GM19351 (cell line): ENCODE measurements around the gene IFTAP.
"Not testable (repeated sequence)": the region's sequence is repeated elsewhere in the genome, so short reads cannot be mapped to it uniquely, and the experiment has no call there.

ENCODE experiments used
- ATAC-seq: cut with Tn5 transposase; IDR thresholded peaks from one replicate; pipeline ENCODE4 v1.9.1; 2021; ENCODE audit warnings: mild to moderate bottlenecking, moderate library complexity; ENCODE audit not compliant: unreplicated experiment

The IFTAP gene

GRCh38 chr11:36635066-36635862, 41.0 kb downstream of the IFTAP start:
- no peak for ATAC-seq

DNA sequence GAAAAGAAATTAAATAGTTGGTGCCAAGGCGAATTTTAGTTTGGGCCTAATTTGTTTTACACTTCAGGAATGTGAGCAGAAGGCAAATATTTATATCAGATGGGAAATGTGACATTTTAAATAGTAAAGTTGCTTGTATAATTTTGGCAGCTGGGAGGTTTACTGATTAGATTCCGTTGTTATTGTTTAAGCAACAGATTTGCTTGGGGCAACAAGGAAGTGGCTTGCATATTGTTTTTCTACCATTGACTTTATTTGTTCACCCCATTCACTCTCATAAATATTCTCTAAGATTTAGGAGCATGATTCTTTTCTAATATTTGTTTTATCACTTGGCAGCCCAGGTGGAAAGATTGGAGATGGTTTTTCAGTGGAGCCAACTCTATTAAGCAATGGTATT, 44.3 kb downstream of the IFTAP start:
- no peak for ATAC-seq

GRCh38 chr11:36657610-36658267, 63.4 kb downstream of the IFTAP start:
- no peak for ATAC-seq

- ATAC-seq, result not testable (repeated sequence)
Observed at GRCh38 chr11:36661359-36661758, 67.1 kb downstream of the IFTAP start.

DNA sequence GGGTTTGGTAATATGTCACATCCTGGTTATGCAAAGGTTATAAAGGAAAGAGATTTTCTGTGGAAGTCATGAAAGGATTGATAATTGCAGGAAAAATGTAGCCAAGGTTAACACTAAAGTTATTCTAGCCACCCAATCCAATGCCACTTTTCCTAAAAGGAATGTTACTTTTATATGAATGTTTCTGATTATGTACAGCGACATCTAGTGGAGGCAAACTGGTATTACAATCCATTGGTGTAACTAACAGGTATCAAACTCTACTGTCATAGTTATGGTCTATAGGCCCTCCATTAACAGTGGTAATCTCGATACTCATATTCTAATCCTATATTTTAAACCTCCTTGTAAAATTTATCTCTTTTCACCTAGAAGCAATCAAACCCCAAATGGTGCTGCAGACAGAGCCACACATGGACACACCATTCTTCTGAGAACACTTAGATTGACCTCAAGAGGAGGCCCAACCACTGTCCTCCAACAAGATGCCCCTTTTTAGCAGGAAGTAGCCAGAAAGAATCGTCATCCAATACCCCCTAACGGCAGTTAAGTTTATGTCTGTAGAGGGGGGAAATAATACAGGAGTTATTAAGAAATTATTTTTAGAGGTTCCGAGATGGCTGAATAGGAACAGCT, 78.6 kb downstream of the IFTAP start:
- no peak for ATAC-seq

GRCh38 chr11:36679547-36679946, 85.2 kb downstream of the IFTAP start:
- ATAC-seq, result not testable (repeated sequence)

DNA sequence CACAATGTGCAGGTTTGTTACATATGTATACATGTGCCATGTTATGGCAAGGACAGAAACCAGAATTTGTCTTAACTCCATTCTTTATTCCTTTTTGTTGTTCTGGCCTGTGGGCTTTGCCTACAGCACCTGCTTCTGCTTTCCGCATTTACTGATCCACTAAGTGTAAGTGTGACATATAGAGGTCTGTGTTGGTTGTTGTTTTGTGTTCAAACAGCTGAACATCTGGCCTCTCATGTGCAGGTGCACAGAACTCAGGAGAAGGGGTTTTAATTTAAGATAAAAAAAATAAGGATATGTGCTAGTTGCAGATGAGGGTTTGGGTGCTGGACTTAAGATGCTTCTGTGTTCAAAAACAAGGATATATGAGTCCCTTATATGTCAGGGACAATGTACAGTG, 89.5 kb downstream of the IFTAP start:
- no peak for ATAC-seq

GRCh38 chr11:36684840-36685801, 90.8 kb downstream of the IFTAP start:
- peak; percentile 88 for ATAC-seq

- no peak for ATAC-seq
Observed at GRCh38 chr11:36688132-36688531, 93.8 kb downstream of the IFTAP start.

- no peak for ATAC-seq
Observed at GRCh38 chr11:36688571-36689291, 94.4 kb downstream of the IFTAP start.

DNA sequence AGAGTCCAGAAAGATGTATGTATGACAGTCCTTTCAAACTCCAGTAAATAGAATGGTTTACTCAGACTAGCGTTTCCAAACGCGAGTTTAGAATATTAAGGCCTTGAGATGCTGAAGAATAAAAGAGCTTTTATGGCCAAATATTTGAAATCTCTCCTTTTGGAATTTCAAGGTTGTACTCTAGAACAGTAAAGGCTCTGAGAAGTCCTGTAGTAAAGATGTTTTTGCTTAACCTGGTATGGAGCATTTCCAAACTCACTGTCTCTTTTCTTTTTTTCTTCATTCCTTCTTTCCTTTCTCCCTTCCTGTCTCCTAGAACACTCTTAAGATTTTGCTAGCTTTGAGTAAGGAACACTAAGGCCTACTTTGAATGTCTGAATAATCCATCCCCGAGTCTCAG, 95.1 kb downstream of the IFTAP start:
- no peak for ATAC-seq

DNA sequence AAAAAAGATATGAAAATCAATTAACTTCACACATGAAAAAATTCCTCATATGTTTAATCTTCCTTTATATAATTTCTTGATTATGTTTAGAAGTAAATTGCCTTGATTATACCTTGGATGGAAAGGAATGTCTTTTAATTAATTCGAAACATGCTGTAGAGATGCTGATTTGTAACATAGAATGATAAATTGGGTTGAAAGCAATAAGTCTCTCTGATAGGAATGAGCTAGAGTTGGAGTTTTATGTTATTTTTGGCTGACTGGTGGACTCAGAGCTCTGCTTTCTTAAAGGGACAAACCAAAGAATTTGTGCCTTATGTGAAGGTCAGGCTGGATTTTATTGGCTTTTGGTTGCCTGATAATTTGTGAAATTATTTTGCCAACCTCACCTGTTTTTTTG, 98.4 kb downstream of the IFTAP start:
- no peak for ATAC-seq

DNA sequence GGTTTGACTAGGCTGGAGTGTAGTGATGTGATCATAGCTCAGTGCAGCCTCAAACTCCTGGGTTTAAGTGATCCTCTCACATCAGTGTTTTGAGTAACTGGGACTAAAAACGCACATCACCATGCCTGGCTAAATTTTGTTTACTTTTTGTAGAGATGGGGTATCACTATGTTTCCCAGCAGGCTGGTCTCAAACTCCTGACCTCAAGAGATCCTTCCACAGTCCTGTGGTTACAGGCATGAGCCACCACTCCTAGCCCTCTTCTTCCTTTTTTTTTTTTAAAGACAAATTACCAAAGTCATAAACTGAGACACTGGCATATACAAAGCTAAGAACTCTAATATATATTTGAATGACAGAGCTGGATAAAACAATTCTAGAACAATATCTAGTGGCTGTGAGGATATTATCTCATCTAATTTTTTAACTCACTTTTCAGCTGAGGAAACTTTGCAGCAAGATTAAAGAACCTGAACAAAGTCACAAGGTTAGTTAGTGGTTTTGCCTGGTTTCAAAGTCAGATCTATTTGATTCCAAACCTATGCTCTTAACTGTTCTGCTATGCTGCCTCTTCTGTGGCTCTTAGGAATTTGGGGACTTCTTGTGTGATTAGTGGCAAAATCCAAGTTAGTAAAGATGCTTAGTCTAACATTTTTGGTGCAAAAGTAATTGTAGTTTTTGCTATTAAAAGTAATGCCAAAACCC, 99.0 kb downstream of the IFTAP start:
- no peak for ATAC-seq

GRCh38 chr11:36695111-36695510, 100.8 kb downstream of the IFTAP start:
- no peak for ATAC-seq

DNA sequence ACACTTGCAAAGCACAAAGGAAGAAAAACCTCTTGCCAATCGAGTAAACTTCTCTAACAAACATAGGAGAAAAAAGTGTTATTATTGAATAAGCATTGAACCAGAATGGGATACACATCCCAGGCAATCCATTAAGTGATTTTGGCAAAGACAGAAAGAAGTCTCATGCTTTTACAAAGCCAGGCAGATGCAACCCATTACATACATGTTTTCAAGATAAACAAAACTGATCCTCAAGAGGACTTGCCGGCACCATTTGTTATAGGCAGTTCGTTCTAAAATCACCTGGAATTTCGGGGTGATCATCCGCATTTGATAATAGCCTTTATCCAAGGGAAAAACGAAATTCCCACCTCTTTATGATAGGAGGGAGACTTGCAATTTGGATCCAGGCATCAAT, 101.3 kb downstream of the IFTAP start:
- no peak for ATAC-seq

- no peak for ATAC-seq
Observed at GRCh38 chr11:36696550-36696949, 102.2 kb downstream of the IFTAP start.

GRCh38 chr11:36699271-36699670, 105.0 kb downstream of the IFTAP start:
- ATAC-seq, result no peak

DNA sequence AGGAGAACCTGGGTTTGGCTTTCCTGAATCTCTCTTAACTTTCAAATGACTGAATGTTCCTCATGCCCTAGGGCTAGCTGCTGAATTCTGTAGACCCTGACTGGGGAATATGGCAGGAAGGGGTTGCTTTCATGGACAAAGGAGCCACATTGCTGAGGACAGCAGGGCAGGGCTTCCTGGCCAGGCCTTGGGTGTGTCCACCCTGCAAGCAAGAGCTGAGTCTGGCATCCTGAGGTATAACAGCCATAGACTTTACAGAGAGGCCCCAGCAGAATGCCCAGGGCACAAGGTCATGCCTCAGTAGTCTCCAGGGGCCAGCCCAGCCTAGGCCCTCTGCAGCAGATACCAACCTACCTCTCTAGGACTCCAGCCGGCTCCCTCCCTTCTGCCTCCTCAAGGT, 105.9 kb downstream of the IFTAP start:
- ATAC-seq, result no peak

DNA sequence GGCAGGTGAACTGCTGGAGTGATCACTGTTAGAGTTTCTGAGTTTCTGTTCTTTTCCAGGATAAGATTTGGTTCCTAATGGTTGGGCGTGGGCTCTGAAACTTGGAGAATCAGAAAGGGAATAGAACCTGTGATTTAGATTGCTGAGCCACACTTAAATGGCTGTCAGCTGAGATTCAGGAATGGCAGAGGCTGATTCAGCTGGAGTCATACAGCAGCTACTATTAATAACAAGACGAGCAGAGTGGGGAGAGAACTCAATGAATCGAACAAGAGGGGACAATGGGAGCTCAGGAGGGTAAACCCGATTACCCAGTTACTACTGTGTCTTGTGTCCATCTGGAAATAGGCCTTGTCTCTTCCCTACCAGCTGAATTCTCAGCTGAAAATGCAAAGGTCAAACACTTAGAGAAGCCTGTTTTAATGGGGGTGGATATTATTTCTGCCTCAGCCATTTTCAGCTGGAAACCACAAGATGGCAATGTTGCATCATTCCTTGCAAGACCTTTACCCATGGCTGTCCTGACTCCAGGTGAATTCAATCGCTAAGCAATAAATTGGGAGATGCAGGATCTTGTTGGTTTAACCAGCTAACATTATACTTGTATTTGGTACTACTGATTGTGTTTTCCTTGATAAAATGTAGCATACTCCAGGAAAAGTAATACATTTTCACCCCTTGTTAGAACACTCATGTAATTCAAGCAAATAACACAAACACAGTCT, 108.2 kb downstream of the IFTAP start:
- peak; percentile 75 for ATAC-seq
